ENCODE results near the gene OR1I1. TPM values are rescaled to one million over a fixed set of nuclear protein-coding genes. Genes with fewer than 3 reads are reported as not detected.

OR1I1 gene
- total RNA-seq, 1 experiment from 2014 or later, result not detected

GRCh38 chr19:15042003-15042402 lies 40.0 kb upstream of the OR1I1 start:
- BruUV-seq (replicated peaks), result no TSS peak
- Mint-ChIP-seq H3K27ac (ENCODE audit: unreplicated experiment) (no peak overlapping the region), H3K36me3 (ENCODE audit: insufficient read depth, unreplicated experiment) (no peaks in the 10 kb centered on the region), H3K27me3 (ENCODE audit: unreplicated experiment) (peaks cover 18% of the 10 kb centered on the region), H3K9me3 (ENCODE audit: low read depth, unreplicated experiment) (no peaks in the 10 kb centered on the region), H3K4me1 (ENCODE audit: low read depth, unreplicated experiment) (no peaks in the 10 kb centered on the region), H3K4me3 (ENCODE audit: low read depth, unreplicated experiment) (no peak overlapping the region)
- intact Hi-C loops (cut with micrococcal nuclease; ENCODE audit: unreplicated experiment), result no loop called here
- TF ChIP-seq, protein P1, sequence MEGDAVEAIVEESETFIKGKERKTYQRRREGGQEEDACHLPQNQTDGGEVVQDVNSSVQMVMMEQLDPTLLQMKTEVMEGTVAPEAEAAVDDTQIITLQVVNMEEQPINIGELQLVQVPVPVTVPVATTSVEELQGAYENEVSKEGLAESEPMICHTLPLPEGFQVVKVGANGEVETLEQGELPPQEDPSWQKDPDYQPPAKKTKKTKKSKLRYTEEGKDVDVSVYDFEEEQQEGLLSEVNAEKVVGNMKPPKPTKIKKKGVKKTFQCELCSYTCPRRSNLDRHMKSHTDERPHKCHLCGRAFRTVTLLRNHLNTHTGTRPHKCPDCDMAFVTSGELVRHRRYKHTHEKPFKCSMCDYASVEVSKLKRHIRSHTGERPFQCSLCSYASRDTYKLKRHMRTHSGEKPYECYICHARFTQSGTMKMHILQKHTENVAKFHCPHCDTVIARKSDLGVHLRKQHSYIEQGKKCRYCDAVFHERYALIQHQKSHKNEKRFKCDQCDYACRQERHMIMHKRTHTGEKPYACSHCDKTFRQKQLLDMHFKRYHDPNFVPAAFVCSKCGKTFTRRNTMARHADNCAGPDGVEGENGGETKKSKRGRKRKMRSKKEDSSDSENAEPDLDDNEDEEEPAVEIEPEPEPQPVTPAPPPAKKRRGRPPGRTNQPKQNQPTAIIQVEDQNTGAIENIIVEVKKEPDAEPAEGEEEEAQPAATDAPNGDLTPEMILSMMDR (IDR thresholded peaks at IDR 0.05; ENCODE audit: unreplicated experiment), result no peak
- DNase-seq, result no peak
- CTCF ChIA-PET, result no interaction called here

DNA sequence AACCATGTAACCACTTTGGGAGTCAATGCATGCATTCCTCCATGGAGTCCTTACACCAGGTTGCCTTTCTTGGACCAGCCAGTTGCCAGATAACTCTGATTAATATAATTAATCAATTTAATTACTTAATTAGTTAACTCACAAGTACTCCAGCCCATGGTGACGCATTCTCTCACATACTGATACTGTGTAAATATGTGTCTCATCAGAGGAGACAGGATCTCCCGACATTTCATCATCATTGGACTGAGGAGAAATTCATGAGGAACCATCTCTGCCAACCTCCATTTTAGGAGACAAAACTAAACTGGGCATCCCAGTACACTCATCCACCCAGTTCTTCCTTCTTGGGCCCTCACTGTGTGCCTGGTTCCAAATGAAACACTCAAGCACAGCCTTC lies 39.2 kb upstream of the OR1I1 start:
- Mint-ChIP-seq H3K27me3 (ENCODE audit: unreplicated experiment) (peaks cover 18% of the 10 kb centered on the region), H3K4me3 (ENCODE audit: low read depth, unreplicated experiment) (no peak overlapping the region), H3K27ac (ENCODE audit: unreplicated experiment) (no peak overlapping the region), H3K9me3 (ENCODE audit: low read depth, unreplicated experiment) (no peaks in the 10 kb centered on the region), H3K4me1 (ENCODE audit: low read depth, unreplicated experiment) (no peaks in the 10 kb centered on the region), H3K36me3 (ENCODE audit: insufficient read depth, unreplicated experiment) (no peaks in the 10 kb centered on the region)
- no TSS peak for BruUV-seq (replicated peaks)
- TF ChIP-seq, protein P1 (IDR thresholded peaks at IDR 0.05; ENCODE audit: unreplicated experiment), result no peak
- CTCF ChIA-PET, result no interaction called here
- no peak for DNase-seq
- intact Hi-C loops (cut with micrococcal nuclease; ENCODE audit: unreplicated experiment), result no loop called here

GRCh38 chr19:15045506-15045905 lies 36.5 kb upstream of the OR1I1 start:
- no peak for DNase-seq
- Mint-ChIP-seq H3K27me3 (ENCODE audit: unreplicated experiment) (peaks cover 44% of the 10 kb centered on the region), H3K4me3 (ENCODE audit: low read depth, unreplicated experiment) (no peak overlapping the region), H3K27ac (ENCODE audit: unreplicated experiment) (no peak overlapping the region), H3K9me3 (ENCODE audit: low read depth, unreplicated experiment) (peaks cover 2% of the 10 kb centered on the region), H3K36me3 (ENCODE audit: insufficient read depth, unreplicated experiment) (no peaks in the 10 kb centered on the region), H3K4me1 (ENCODE audit: low read depth, unreplicated experiment) (no peaks in the 10 kb centered on the region)
- TF ChIP-seq, protein P1 (IDR thresholded peaks at IDR 0.05; ENCODE audit: unreplicated experiment), result no peak
- CTCF ChIA-PET, result no interaction called here
- no TSS peak for BruUV-seq (replicated peaks)
- intact Hi-C loops (cut with micrococcal nuclease; ENCODE audit: unreplicated experiment), result no loop called here

GRCh38 chr19:15047680-15048079 lies 34.3 kb upstream of the OR1I1 start:
- CTCF ChIA-PET, result no interaction called here
- intact Hi-C loops (cut with micrococcal nuclease; ENCODE audit: unreplicated experiment), result no loop called here
- Mint-ChIP-seq H3K4me1 (ENCODE audit: low read depth, unreplicated experiment) (no peaks in the 10 kb centered on the region), H3K27me3 (ENCODE audit: unreplicated experiment) (peaks cover 66% of the 10 kb centered on the region), H3K27ac (ENCODE audit: unreplicated experiment) (no peak overlapping the region), H3K4me3 (ENCODE audit: low read depth, unreplicated experiment) (no peak overlapping the region), H3K36me3 (ENCODE audit: insufficient read depth, unreplicated experiment) (no peaks in the 10 kb centered on the region), H3K9me3 (ENCODE audit: low read depth, unreplicated experiment) (peaks cover 4% of the 10 kb centered on the region)
- TF ChIP-seq, protein P1 (IDR thresholded peaks at IDR 0.05; ENCODE audit: unreplicated experiment), result no peak
- no TSS peak for BruUV-seq (replicated peaks)
- no peak for DNase-seq

All from Calu3 (cell line).